Uterus (tissue), 4 donors: Measurements from ENCODE around the gene HINT3. TPM values are rescaled to one million over a fixed set of nuclear protein-coding genes. Genes with fewer than 3 reads are reported as not detected.

Experiments
- DNase-seq, 2 donors: peaks; one replicate each; pipeline ENCODE4 v3.0.0-alpha.2; 2019 to 2020
- H3K27ac ChIP-seq, 2 donors: fragments of 200-600 bp; sonication (generic); 1 replicate in 1 of 2; 2 replicates in 1 of 2; pipeline ENCODE4 v1.5.1; 2016 to 2018
- H3K27me3 ChIP-seq, 2 donors: fragments of 200-600 bp; sonication (generic); one replicate each; pipeline ENCODE4 v1.5.1; 2018 to 2019; ENCODE audit warnings: control low read depth in 1 of 2
- H3K36me3 ChIP-seq, 2 donors: fragments of 200-600 bp; sonication (generic); one replicate each; pipeline ENCODE4 v1.5.1; 2019; ENCODE audit warnings: control low read depth in 1 of 2
- H3K4me1 ChIP-seq, 2 donors: fragments of 200-600 bp; sonication (generic); one replicate each; pipeline ENCODE4 v1.5.1; 2018 to 2019; ENCODE audit warnings: control low read depth in 1 of 2
- H3K4me3 ChIP-seq, 2 donors: fragments of 200-600 bp; sonication (generic); 1 replicate in 1 of 2; 2 replicates in 1 of 2; pipeline ENCODE4 v1.5.1; 2018 to 2019; ENCODE audit warnings: mild to moderate bottlenecking in 1 of 2
- H3K9me3 ChIP-seq, 2 donors: fragments of 200-600 bp; sonication (generic); one replicate each; pipeline ENCODE4 v1.5.1; 2019; ENCODE audit warnings: control low read depth in 1 of 2
- CTCF ChIP-seq, 4 experiments: fragments of 200-600 bp in 2 of 4; fragments of 450-650 bp in 2 of 4; sonication (generic) in 2 of 4; IDR thresholded peaks; one replicate each; pipeline ENCODE4 v1.5.1; 2016 to 2019; ENCODE audit warnings: antibody characterized with exemption in 4 of 4, mild to moderate bottlenecking in 2 of 4, moderate library complexity in 1 of 4
- POLR2A ChIP-seq, 2 donors: fragments of 450-650 bp; IDR thresholded peaks; one replicate each; pipeline ENCODE4 v1.6.1; 2016; ENCODE audit warnings: antibody characterized with exemption in 2 of 2, mild to moderate bottlenecking in 1 of 2, moderate library complexity in 1 of 2
- intact Hi-C: fragments of 100-400 bp; cut with DNase I; formaldehyde crosslinking; loops from one replicate; pipeline ENCODE4 v1.15.1; 2023; ENCODE audit warnings: low total_unique reads
- total RNA-seq, 4 donors: library from RNA; depleted of rRNA in 3 of 4; stranded (reverse); fragments of >200 nt in 3 of 4; gene quantifications; one replicate each; pipeline versions ENCODE4 v1.1.0 to v1.2.4, GENCODE V29; 2014 to 2023
- donor health status: DM: yes; HTN: yes; CAD: no.

HINT3 gene
- total RNA-seq, 4 donors from 2014 or later, result 13.1 to 49.3 (median 23.1) TPM

- peak overlapping the region; percentile 75 to 88 for H3K27ac ChIP-seq
- no peak overlapping the region for H3K4me3 ChIP-seq
- no peak for DNase-seq
- no peaks in the 10 kb centered on the region for H3K9me3 ChIP-seq
- H3K4me1 ChIP-seq, result peaks cover 0 to 5% of the 10 kb centered on the region in 2 donors
- intact Hi-C loops, result no loop called here
- H3K27me3 ChIP-seq, result no peaks in the 10 kb centered on the region
- no peaks in the 10 kb centered on the region for H3K36me3 ChIP-seq
- no peak for TF ChIP-seq CTCF (IDR thresholded peaks at IDR 0.05)
- no peak for TF ChIP-seq POLR2A (IDR thresholded peaks at IDR 0.05)
These were observed 38.3 kb upstream of the HINT3 start for GRCh38 chr6:125918230-125918629.

GRCh38 chr6:125918681-125919566, 37.6 kb upstream of the HINT3 start:
- peak; percentile 21 to 51 for DNase-seq
- Histone ChIP-seq H3K36me3 (no peaks in the 10 kb centered on the region), H3K27ac (peak overlapping the region; percentile 75 to 88), H3K27me3 (no peaks in the 10 kb centered on the region), H3K9me3 (no peaks in the 10 kb centered on the region), H3K4me1 (no peaks in the 10 kb centered on the region), H3K4me3 (peak overlapping the region in 1 of 2 donors; percentile 16)
- intact Hi-C loops, result no loop called here
- TF ChIP-seq CTCF (IDR thresholded peaks at IDR 0.05) (no peak), POLR2A (IDR thresholded peaks at IDR 0.05) (peak in 1 of 2 donors; percentile 31)

GRCh38 chr6:125919618-125920017, 37.0 kb upstream of the HINT3 start:
- Histone ChIP-seq H3K27ac (peak overlapping the region; percentile 75 to 88), H3K36me3 (no peaks in the 10 kb centered on the region), H3K4me3 (peak overlapping the region in 1 of 2 donors; percentile 16), H3K4me1 (no peaks in the 10 kb centered on the region), H3K9me3 (no peaks in the 10 kb centered on the region), H3K27me3 (no peaks in the 10 kb centered on the region)
- intact Hi-C loops, result no loop called here
- TF ChIP-seq CTCF (IDR thresholded peaks at IDR 0.05) (no peak), POLR2A (IDR thresholded peaks at IDR 0.05) (no peak)
- DNase-seq, result no peak

GRCh38 chr6:125922322-125922860, 34.2 kb upstream of the HINT3 start:
- TF ChIP-seq POLR2A (IDR thresholded peaks at IDR 0.05), result no peak
- no peak for TF ChIP-seq CTCF (IDR thresholded peaks at IDR 0.05)
- no peaks in the 10 kb centered on the region for H3K36me3 ChIP-seq
- intact Hi-C loops, result no loop called here

GRCh38 chr6:125923366-125923877, 33.1 kb upstream of the HINT3 start:
- Histone ChIP-seq H3K27me3 (no peaks in the 10 kb centered on the region), H3K4me3 (no peak overlapping the region), H3K9me3 (no peaks in the 10 kb centered on the region), H3K36me3 (no peaks in the 10 kb centered on the region), H3K4me1 (no peaks in the 10 kb centered on the region), H3K27ac (peak overlapping the region in 1 of 2 donors; percentile 9)
- no peak for TF ChIP-seq CTCF (IDR thresholded peaks at IDR 0.05)
- TF ChIP-seq POLR2A (IDR thresholded peaks at IDR 0.05), result no peak
- no peak for DNase-seq
- intact Hi-C loops, result no loop called here

More at GRCh38 chr6:125922322-125922860, 34.2 kb upstream of the HINT3 start:
- H3K4me1 ChIP-seq, result no peaks in the 10 kb centered on the region
- H3K9me3 ChIP-seq, result no peaks in the 10 kb centered on the region
- no peak overlapping the region for H3K27ac ChIP-seq
- no peaks in the 10 kb centered on the region for H3K27me3 ChIP-seq
- H3K4me3 ChIP-seq, result no peak overlapping the region
- no peak for DNase-seq
